NCI-H524 (cell line): ENCODE data around the gene RAB36.

Source experiments
- DNase-seq, 2 experiments: peaks; one replicate each; lab custom pipeline; 2025; lab: John Stamatoyannopoulos, UW

The RAB36 gene

DNA sequence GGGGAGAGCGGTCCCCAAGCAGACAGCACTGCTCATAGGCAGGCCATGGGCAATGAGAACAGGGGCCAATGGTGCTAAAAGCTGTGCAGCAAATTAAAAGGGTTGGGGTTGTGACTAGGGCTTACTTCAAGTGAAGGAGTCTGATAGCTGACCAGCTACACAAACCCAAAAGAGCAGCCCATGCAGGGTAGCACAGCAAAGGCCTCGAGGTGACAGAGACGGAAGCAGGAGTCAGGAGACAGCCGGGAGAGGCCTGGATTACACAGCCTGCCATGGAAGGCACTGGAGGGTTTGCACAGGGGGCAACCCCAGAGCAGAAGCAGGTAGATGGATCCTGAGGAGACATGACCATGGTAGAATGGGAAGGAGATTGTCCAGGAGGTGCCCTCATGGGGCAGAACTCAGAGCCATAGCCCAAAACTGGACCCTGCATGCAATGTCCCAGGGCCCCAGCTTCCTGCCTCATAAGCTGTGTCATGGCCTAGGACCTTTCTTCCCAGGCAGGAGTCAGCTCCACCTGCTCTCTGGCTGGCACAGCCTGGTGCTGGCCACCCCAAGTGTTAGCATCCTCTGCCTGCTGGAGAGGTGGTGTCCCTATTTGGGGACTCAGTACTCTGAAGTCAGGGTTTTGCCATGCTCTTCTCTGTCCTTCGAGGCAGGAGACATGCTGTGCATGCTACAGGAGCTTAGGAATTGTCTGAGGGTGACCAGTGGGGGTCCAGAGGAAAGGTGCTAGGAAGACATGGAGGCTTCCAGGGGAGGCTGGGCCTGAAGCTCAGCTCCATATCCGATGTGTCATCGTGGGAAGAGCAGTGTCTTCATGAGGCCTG lies 36.8 kb upstream of the RAB36 start:
- no peak for DNase-seq

GRCh38 chr22:23109079-23109347 lies 36.3 kb upstream of the RAB36 start:
- no peak for DNase-seq

DNA sequence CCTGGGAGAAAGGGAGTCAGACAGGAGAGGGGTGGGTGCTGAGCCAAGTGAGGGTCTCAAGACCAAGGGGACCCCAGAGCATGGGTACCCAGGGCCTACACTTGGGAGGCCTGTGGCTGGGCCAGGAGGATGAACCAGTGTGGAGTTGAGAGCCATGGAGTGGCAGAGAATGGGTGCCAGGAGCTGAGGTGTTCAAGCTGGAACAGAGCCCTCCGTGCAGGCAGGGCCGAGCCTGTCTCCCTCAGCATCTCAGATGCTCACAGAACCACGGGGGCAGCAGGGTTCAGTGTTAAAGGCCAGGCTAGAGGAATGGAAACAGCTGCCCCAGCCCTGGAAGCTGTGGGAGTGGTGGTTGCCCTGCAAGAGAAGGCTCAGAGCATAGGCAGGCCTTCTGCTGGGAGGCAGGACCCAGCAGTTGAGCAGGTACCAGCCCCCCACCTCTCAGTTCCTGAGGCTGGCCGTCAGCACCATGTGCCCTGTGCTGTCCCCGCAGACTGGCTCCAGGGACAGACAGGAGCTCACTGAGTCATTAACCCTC lies 35.8 kb upstream of the RAB36 start:
- peak in 1 of 2 experiments; percentile 29 for DNase-seq

- DNase-seq = peak; percentile 70 to 87
Observed at GRCh38 chr22:23110190-23110921, 34.9 kb upstream of the RAB36 start.

- DNase-seq = peak in 1 of 2 experiments; percentile 63
Observed at GRCh38 chr22:23110922-23111527, 34.3 kb upstream of the RAB36 start.

DNA sequence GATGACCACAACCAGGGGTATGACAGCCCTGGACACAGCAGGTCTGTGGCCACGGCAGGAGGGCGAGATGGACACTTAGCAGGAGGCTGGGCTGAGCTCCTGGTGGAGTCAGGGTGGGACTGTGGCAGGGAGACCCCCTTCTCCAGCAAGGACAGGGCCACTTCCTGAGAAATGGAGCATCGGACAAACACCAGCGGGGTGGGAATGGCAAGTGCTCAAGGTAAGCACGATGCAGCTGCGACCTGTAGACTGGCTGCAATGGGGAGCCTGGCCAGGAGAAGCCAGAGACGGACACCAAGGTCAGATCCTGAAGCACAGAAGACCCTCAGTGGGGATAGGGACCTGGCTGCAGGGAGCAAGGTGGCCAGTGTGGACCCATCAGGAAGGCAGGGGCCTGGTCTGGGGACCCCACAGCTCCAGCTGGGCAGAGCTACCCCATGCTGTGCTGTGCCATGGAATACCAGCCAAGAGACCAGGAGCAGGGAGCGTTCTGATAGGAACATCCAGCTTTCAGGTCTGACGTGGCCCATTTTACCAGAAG lies 32.7 kb upstream of the RAB36 start:
- DNase-seq = no peak

GRCh38 chr22:23113067-23113846 lies 32.0 kb upstream of the RAB36 start:
- peak; percentile 94 to 98 for DNase-seq

GRCh38 chr22:23113847-23114720 lies 31.2 kb upstream of the RAB36 start:
- DNase-seq = peak in 1 of 2 experiments; percentile 22

DNA sequence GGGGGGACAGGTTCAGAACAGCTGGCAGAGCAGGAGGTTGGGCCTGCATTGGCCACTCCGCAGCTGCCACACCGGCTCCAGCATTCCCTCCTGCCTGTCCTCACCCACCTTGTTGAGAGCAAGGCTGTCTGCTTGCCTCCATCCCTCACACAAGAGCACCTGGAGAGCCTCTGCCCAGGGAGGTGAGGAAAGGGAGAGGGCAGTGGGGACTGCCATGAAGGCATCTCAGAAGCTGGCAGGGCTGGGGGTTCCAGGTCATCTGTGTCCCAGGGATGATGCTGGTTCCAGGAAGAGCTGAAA lies 30.6 kb upstream of the RAB36 start:
- DNase-seq = no peak

- no peak for DNase-seq
Observed at GRCh38 chr22:23115369-23115768, 29.9 kb upstream of the RAB36 start.

DNA sequence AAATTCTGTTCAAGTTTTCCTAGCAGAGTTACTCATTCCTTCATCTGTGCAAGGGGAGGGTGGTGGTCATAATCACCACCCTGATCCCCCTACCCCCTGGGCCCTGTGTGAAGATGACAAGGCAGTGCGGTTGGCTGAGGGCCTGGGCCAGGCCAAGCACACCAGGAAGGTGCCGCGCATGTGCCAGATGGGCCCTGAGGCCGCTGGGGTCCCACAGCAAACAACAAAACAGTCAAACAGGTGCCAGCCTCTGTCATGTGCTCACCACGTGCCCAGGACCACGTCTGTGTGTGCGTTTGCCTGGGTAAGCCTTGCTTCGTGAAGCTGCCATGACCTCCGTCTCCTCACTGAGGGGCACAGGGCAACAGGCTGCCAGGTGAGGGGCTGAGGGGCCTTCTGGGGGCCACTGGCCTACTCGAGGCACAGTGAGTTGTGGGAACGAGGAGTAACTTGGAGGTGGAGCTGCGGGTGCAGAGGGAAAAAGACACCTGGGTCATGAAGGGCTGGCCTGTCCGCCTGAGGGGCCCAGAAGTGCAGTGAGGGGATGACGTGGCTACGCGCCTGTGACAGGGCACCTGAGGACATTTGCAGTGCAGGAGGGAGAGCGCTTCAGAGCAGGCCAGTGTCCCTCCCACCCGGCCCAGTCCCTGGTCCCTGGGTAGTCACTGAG lies 29.3 kb upstream of the RAB36 start:
- no peak for DNase-seq

GRCh38 chr22:23116506-23117263 lies 28.6 kb upstream of the RAB36 start:
- no peak for DNase-seq

GRCh38 chr22:23117275-23117674 lies 28.0 kb upstream of the RAB36 start:
- DNase-seq = no peak

- peak in 1 of 2 experiments; percentile 39 for DNase-seq
Observed at GRCh38 chr22:23117891-23118646, 27.2 kb upstream of the RAB36 start.

DNA sequence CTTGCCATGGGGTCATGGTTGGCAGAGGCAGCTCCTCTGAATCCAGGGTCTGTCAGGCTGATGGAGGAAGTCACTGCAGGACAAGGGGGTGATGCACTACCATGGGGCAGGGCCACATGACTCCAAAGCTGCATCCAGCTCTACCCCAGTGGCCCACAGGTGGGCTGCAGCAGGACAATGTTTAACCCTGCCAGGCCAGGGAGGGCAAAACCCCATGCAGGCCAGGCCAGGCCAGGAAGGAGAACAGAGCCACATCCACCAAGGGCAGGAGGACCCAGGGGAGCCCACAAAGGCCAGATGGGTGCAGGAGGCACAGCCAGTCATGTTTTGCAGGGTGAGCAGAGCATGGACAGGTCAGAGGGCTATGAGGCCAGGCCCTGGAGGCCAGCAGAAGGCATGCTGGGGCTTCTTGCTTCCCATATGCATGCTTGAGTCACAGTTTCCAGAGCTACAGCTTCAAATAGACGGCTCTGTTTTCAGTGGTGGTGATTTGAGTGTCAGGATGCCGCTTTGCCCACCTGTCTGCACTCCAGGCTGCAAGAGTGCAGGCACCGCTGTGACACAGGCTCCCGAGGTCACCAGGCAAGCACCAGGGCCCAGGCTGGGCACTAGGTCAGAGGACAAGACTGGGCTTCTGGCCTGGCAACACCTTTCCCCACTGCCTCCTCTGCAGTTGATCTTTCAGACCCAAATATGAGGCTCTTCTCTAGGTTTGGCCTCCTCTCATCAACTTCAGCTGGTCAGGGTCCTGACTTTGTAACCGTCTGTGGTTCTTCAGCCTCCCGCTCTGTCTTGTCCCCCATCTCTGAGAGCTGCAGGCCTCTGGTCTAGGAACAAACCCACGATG lies 26.4 kb upstream of the RAB36 start:
- no peak for DNase-seq

- DNase-seq = no peak
Observed at GRCh38 chr22:23119494-23120414, 25.5 kb upstream of the RAB36 start.

DNA sequence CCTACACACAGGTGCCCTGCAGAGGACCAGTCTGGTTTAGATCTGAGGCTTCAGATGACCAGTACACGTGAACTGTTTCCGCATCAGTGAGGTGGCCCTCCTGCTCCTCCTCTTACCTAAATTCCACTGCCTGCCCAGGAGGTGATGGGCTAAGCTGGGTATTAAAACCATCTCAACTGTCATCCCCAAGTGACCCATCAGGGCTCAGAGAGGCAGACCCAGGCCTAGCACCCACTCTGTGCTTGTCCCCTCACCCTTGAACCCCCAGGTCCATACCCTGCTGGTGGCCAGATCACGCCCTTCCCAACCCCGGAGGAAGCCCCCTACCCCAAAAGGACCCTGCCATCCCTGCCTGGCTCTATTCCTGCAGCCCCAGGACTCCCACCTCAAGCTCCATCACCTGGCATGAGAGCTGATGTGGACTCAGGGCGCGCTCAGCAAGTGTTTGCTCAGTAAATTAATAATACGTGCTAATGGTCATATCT lies 24.8 kb upstream of the RAB36 start:
- no peak for DNase-seq
